Measurements from ENCODE around the gene GNAS-AS1.

GNAS-AS1 gene

DNA sequence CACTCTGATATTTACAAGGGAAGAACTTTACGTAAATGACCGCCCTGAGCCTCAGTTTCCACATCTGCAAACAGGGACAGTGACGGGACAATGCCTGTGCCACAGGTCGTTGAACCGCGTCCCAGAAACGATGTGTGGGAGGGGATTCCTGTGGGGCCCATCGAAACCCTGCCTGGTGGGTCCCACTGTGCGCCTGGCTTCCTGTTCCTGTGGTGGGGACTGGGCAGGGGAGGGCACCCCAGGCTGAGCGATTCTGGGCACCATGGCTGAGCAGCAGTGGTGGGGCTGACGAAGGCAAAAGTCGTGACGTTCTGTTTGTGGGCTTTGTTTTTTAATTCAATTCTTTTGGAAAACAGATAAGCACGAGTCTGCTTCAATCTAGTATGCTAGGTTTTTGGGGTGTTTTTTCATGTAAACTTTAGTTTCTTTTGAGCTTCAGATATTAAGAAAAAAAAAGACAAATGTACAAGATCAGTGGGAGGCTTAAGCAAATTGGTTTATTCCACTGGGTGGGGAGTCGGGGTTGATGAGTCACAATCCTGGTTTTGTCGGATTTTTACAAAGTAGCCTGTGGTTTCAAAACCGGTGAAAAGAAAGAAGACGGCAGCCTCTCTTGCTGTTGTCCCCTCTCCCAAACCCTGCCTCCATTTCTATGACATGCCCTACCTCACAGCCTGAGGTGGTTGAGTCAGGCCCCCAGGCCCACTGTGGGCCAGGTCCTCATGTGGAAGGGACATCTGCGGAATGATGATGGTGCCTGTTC, 40.4 kb downstream of the GNAS-AS1 start:
- DNase-seq (ENCODE audit: low read depth in 2 of 2): no peak

DNA sequence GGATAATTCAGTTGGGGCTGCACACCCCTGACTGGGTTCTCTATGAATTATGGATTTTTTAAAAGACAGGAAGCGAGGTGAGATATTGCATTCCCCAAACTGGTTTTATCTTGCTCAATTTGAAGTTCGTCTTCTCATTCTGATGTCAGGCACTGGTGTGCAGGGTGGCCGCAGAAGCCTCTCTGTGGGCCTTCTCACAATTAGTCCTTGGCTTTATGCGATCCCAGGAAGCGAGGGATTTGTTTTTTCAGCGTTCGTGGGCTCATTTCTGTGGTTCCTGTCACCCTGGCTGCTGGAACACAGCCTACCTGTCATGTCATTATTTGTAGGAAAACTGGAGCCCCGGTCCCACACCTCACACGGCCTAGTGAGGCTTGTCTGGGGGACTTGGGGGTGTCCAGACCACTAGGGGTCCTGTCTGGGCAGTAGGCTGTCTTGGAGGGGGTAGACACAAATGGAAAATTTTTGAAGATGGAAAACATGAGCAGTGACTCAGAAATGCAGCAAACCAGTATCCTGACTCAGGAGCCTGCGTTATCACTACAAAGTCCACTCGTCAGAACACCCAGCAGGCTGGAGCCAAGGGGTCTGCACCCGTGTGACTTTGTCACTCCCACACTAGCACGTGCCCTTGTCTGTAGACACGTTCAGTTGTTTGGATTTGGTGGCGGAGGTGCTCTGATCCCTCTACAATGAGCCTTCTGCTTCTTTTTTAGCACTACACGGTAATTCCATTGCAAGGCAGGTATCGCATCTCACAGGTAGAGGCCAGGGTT, 42.2 kb downstream of the GNAS-AS1 start:
- no peak for DNase-seq (ENCODE audit: low read depth in 2 of 2)

DNA sequence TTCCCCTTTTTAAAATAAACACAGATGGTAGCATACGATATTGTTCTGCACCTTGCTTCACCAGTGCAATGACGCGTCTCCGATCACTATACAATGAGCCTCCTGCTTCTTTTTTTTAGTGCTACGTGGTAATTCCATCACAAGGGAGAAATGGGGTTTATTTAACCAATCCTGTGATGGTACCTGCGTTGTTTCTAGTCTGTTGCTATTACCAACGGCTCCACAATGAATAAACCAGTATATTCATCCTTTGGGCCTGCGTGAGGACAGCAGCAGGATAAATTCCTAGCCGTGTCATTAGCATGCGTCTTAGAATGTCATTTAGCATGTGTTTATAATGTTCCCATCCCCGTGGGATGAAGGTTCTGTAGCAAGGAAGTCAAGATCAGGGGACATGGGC, 42.9 kb downstream of the GNAS-AS1 start:
- DNase-seq (ENCODE audit: low read depth in 2 of 2): no peak

DNA sequence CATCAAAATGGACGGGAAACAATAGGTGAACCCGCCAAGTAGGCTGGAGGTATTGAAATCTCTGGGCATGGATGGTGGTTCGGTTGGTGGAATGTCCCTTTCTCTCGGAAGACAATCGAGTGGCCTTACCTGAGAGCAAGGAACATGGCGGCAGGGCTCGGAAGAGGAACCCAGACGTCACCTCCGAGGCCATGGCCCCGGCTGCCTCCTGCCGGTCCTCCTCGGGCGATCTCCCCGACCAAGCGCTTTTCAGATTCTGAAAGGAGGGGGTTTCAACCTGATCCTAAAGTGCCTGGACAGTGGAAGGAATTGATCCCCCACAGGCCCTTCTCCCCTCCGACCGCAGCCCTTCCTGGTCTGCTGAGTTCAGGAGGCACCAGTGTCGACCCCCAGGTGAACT, 47.2 kb downstream of the GNAS-AS1 start:
- no peak for DNase-seq (ENCODE audit: low read depth in 2 of 2)

DNA sequence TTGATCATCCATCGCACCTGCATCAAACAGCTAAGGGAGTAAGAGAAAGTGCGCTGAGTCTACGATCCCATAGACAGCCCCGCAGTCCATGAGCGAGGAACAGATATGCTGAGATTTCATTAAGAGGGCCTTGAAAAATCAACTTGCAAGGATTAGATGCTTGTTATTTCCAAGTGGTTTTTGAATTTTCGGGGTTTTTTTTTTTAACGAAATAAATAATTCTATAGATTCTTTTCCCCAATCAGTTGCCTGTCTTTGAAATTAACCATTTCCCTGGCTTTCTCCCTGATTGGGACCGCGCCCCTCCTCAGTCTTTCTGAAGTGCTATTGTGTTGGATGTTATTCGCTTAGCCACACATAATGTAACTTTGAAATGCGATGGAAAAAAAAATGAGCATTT, 48.6 kb downstream of the GNAS-AS1 start:
- no peak for DNase-seq (ENCODE audit: low read depth in 2 of 2)

DNA sequence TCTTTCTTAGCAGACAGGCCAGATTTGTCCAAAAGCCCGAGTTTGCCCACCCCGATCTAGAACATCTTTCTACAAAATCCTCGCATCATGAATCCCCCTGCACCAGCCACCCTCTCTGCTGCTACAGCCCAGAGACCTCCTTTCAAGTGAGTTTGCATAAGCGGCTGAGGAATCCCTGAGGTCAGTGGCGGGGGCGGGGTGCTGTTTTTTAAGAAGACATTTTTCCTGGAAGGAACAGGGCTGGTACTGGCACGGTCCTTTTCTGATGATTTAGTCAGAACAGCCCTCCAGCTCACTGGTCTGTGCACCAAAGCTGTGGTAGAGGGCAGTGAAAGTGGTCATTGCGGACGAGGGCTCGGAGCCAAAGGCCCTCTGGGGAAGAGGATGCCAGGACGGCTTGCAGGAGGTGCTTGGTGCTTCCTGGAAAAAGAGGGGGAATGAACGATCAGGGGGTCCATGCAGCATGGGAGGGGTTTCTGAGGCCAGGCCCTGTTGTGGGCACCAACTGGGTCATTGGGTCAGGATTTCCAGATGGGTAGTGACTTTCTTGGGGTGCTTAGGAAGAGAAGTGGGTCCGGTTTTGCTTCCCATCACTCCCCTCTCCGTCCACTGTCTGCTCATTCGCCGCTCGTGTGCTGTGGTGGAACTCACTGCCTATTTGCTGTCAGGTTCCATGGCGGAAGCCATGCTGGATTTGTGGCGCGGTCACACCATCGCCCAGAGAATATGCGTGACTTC, 50.4 kb downstream of the GNAS-AS1 start:
- DNase-seq (ENCODE audit: low read depth in 2 of 2): no peak

DNA sequence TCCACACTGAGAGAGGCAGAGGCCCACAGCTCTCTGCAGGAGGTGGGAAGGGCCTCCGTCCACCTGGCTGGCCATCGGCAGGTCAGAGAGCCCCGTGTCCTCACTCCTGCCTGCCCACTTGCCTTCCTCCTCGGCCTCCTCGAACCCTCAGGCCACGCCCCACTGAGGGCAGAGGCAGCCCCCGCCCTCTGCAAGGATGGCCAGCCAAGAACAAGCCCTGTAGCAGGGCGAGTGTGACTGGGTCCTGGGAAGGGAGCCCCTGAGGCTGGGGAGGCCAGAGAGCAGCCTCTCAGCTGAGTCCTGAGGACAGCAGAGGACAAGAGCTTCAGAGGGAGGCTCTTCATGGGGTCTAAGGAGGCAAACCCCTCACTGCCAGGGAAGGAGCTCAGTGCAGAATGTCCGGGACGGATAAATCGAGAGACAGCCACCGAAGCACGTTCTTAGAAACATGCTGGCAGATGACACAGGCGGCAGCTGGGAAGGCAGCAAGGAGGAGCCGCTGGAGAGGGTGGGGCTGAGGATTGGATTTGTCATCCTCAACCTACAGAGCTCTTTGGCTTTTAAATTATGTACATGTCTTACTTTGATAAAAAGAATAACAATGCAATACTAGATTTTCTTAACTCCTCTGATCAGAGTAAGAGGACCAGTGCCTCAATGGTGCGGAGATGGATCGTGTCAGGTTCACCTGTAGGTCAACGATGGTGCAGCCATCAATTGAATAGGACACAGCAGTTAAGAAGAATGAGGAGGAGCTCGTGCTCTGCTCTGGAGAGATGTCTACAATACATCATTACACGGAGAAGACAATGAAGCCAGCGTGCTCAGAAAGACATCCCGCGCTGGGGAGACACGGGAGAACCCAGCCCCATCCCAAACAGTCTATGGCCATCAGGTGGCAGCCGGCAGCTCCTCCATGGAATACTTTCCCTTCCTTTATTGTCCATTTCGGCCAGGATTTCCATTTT, 53.0 kb downstream of the GNAS-AS1 start:
- no peak for DNase-seq (ENCODE audit: low read depth in 2 of 2)

DNA sequence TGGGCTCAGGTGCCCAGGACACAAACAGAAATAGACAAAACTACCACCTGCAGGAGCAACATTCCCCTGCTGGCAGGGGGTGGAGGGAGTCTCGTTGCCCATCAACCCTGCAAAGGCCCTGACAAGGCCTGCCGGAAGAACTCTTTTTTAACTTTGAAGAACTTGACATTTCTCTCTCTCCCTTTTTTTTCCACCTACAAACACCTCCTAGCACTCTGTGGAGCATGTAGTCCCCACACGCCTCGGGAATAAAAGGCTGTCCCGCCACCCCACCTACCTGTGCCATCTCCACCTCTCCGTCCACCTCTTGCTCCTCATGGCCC, 54.8 kb downstream of the GNAS-AS1 start:
- DNase-seq (ENCODE audit: low read depth in 2 of 2): no peak

DNA sequence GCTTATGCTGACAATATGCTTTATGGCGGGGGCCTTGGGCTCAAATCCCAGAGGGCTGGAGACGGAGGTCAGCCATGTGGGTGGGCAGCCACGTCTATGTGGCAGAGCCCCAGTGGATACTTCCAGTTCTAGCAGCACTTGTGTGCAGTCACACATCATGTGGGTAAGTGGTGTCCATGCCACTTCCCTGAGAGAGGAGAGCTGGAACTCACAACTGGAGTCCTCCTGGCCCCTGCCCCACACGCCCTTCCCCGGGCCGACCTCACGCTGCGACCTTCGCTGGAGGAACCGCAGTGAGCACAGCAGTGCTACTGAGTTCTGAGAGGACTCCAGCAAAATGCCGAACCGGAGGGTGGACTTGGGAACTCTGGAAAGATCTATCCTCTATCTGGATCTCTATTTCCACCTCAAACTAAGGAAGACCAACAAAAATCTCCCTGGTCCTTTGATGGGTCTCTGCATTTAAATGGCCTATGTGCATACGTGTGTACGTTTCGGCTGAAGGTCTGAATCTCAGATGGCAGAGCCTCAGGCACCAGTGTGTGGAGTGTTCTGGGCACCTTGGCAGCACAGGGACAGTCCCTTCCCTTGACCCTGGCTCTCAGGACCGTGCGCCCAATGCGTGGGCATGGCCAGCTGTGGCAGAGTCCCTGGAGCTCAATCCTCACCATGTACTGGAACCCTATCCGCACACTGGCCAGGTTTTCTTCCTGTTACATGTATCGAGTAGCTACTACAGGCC, 55.4 kb downstream of the GNAS-AS1 start:
- no peak for DNase-seq (ENCODE audit: low read depth in 2 of 2)

DNA sequence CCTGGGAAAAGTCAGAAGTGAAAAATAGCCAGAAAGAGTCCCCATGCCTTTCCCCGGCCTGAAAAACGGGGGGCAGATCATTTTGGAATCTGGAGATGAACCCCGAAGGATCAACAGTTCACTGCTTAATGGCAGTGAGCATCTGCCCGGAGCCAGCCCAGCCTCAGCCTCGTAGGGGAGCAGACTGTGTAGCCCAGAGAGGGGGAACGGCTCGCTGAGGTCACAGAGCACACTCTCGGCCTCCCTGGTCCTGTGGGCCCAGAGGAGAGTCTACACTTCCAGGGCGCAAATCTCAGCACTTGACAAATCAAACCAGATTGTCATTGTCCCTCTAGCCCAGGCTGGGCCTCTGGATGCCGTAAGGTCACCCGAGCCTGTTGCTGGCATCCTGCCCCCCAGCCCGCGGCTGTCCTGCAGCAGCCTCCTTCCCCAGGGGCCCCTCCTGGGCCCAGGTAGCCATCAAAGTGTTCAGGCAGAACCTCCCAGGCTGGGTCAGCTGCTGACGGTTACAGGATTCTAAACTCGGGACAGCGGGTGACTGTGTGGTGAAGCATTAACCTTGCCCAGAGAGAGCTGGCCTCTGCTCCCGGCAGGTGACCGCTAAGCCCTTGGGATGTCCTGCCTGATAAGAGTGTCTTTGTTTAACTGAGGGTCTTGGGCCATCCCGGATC, 56.1 kb downstream of the GNAS-AS1 start:
- DNase-seq (ENCODE audit: low read depth in 2 of 2): no peak

DNA sequence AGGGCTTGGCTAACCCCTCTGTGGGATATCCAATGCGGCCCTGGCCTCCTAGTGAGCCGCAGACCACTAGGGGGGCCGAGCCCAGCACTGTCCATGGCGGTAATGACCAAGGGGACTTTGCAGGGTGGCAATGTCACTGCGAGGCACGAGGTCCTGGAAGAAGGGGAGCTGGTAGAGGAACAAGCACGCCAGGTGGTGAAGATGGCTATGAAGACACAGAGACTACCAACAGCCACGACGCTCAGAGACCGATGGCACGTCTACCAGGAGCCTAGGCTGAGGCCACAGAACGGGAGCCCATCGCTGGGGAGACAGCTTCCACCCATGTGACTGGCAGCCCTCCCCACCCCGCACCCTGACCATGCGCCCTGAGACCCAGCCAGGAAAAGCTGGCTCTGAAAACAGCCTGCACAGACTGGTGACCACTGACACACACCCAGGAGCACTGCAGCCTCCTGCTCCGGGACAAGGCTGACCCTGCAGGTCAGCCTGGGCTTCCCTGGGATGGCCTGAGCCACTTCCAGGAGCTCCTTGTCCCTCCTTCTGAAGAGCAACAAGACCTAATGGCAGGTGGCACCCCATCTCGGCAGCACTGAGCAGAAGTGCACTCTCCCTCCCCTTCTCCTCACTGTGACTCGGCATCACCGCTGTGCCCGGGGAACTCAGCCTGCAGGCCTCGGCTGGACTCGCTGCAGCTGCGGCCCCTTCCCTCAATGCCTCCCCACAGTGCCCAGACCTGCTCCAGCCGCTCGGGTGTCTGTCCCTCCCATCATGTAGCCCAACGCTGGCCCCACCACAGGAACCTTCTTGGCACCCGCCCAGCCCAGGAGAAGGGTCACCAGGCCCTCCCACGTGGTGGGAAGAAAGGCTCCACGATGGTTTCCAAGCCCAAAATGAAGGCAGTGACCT, 56.9 kb downstream of the GNAS-AS1 start:
- DNase-seq (ENCODE audit: low read depth in 2 of 2): no peak

DNA sequence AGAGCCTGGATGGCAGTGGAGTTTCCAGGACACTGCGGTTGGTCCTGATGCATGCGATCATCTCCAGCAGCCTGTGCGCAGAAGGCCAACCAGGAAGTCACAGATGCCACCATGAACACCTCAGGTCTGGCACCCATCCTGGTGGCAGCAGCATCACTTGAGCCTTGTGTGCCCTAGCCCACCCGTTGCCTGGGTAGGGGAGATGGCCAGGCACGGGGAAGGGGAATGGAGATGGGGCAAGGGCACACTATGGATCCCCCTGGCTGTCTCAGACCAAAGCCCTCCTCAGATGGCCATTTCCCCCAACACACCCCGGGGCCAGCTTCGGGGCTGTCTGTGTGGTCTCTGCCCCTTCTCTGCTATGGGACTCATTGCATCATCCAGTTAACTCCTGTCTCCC, 58.3 kb downstream of the GNAS-AS1 start:
- DNase-seq (ENCODE audit: low read depth in 2 of 2): no peak

DNA sequence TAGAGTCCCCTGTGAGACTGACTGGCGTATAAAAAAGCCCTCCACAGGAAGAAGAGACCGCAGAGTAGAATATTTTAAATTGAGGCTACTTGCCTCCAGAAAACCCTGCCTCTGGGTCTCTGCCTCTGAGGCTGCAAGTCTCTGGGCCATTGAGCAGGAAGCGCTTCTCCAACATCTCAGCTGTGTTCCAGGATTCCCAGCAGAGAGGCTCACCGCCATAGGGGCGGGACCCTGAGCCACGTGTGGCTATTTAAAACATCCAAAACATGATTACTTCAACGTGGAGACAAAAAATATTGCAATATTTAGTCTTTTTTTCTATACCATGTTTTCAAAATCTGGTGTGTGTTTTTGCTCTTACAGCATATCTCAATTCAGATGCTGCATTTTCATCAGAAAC, 59.4 kb downstream of the GNAS-AS1 start:
- DNase-seq (ENCODE audit: low read depth in 2 of 2): no peak

DNA sequence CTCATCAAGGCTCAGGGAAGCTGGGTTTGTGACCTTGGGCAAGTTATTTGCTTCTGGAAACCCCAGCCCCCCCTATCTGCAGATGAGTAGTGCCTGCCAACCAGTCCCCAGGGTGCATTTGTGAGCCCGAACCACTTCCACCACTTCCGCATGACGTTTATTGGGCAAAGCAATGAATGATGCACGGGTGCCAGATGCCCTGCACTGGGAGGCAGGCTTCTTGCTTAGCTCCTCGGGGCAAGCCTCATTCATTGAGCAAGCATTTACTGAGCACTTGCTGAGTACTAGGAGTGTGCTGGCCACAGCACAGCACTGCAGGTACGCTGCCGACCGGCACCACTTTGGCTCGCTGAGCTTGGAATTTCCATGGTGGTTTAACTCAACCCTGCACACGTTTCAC, 60.2 kb downstream of the GNAS-AS1 start:
- no peak for DNase-seq (ENCODE audit: low read depth in 2 of 2)

DNA sequence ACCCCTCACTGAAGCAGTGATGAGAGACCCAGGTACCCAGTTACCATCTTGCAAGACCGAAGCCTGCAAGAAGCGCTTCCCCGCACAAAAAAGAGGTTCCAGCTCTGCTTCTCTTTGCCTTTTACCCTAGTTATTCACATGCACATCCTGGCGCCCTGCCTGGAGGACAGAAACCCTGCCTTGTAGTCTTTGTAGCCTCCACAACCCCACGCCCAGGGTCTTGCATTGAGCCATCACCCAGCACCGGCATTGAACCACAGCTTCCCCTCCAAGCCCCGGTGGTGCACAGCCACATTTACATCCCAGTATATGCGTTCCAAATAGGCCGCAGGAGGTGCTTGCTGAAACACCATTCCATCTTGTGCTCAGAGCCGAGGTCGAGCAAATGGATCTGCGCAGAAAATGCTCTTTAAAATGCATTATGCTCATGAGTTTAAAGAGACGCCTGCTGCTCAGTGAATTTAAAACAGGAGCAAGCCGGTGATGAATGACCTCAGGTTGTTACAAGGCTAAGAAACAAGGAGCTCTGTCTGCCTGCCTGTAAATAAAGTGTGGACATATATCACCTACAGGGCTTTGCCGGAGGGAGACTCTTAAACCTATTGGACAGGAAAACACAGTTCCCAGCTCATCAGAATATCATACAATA, 61.7 kb downstream of the GNAS-AS1 start:
- DNase-seq (ENCODE audit: low read depth in 2 of 2): no peak

DNA sequence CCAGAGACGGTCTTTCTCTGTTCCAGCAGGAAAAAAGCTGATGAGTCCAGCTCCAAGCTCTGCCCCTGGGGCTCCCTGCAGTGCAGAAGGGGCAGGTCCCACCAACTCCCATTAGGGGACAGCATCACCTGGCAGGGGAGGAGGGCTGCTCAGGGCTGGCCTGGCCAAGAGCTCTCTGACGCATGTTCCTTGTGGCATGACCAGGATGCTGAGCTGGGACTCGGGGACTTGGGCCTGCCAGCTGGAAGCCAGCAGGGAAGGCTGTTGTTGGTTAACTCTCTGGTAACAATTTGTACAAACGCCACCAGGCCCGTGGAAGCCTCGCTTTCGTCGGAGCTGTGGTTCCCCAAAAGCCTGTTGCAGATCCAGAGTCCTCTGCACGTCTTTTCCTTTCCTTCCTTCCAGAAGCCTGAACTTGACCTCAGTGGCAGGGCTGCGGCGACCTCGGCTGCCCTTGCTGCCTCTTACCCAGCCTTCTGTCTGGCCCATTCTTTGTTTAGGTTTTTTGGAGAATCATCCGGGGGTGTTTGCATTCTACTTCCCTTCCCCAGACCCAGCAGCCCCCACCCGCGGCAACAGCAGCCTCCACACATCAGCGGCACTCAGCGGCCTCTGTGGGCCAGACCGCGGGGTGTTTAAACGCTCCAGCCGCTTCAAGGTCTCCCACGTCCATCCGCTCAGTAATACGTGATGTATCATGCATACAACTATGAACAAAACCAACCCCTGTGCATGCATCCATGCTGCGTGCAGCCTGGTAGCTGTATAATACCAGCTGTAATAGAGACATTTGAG, 63.3 kb downstream of the GNAS-AS1 start:
- no peak for DNase-seq (ENCODE audit: low read depth in 2 of 2)

DNA sequence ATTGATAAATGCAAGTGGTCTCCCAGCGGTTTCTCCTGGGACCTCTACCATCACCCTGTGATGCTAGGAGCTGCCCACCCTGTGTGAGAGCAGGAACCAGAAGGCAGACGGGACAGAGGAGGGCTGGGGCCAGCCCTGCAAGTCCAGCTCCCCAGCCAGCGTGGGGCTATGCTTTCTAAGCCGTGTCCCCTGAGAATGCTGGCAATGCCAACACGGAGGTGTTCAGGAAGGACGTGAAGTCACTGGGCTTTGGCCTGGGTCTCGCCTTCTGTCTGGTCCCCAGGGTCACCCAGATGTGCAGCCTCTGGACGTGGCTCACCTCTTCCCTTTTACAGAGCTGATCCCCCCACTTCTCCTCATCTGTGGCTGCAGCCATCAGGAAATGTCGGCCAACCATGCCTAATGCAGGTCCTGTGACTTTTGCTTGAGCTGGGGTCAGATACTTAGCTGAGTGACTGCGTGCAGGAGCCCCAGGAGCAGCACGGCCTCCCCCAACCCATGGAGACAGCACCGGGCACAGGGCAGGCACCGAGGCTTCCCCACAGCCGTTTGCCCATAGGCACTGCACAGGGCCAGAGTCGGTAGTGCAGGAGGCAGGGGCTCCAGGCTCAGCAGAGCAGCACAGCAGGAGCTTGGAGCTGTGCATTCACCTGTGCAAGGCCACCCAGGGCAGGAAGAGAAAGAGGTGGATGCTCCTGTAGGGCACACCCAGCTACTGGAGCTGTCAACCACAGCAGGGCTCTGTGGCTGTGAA, 66.2 kb downstream of the GNAS-AS1 start:
- DNase-seq (ENCODE audit: low read depth in 2 of 2): no peak
